Motor neuron (in vitro differentiated cells): Measurements from ENCODE around the gene PSEN2. TPM values are rescaled to one million over a fixed set of nuclear protein-coding genes. Genes with fewer than 3 reads are reported as not detected.

Experiments used
- ATAC-seq, 8 experiments: fragments of 200-7000 bp; cut with Tn5 transposase; replicated peaks in 6 of 8; 2 replicates each; pipeline ENCODE4 v1.8.0; 2021; ENCODE audit warnings: mild to moderate bottlenecking in 8 of 8, moderate library complexity in 8 of 8
- H3K27ac ChIP-seq, 2 donors: fragments of 250-450 bp; sonication (Bioruptor Pico); 2 replicates each; pipeline ENCODE4 v1.9.0; 2021; ENCODE audit warnings: antibody characterized with exemption in 2 of 2, mild to moderate bottlenecking in 2 of 2, moderate library complexity in 1 of 2
- H3K4me1 ChIP-seq, 2 donors: fragments of 250-450 bp; sonication (Bioruptor Pico); replicated peaks in 1 of 2; 2 replicates each; pipeline ENCODE4 v1.6.1; 2021; ENCODE audit warnings: antibody characterized with exemption in 2 of 2, mild to moderate bottlenecking in 2 of 2, moderate library complexity in 1 of 2
- H3K4me3 ChIP-seq, 5 donors: fragments of 250-450 bp; sonication (Bioruptor Pico); 2 replicates each; pipeline ENCODE4 v1.9.0; 2021; ENCODE audit warnings: antibody characterized with exemption in 5 of 5, mild to moderate bottlenecking in 5 of 5, moderate library complexity in 4 of 5
- WGBS, 10 experiments: fragments of 450-650 bp; shearing (Covaris generic); methylation state at CpG; one replicate each; pipeline ENCODE4 v1.0.0; 2022; 5-methylcytosine and 5-hydroxymethylcytosine counted together
- in situ Hi-C, 9 experiments: fragments of 400-800 bp; cut with MboI; loops; one replicate each; pipeline ENCODE4 v1.15.0; 2021; ENCODE audit warnings: low sequenced_read_pairs in 9 of 9, low pct_unique_long_range_greater_than_20kb in 2 of 9; ENCODE audit not compliant: unreplicated experiment in 9 of 9
- total RNA-seq, 8 experiments: library from RNA; unstranded; fragments of 300-600 nt; gene quantifications; 2 replicates each; pipeline versions ENCODE4 v1.2.3 to v1.2.4, GENCODE V29; 2022

The PSEN2 gene
- total RNA-seq, 8 experiments from 2014 or later = 2.3 to 27.6 (median 20.3) TPM

DNA sequence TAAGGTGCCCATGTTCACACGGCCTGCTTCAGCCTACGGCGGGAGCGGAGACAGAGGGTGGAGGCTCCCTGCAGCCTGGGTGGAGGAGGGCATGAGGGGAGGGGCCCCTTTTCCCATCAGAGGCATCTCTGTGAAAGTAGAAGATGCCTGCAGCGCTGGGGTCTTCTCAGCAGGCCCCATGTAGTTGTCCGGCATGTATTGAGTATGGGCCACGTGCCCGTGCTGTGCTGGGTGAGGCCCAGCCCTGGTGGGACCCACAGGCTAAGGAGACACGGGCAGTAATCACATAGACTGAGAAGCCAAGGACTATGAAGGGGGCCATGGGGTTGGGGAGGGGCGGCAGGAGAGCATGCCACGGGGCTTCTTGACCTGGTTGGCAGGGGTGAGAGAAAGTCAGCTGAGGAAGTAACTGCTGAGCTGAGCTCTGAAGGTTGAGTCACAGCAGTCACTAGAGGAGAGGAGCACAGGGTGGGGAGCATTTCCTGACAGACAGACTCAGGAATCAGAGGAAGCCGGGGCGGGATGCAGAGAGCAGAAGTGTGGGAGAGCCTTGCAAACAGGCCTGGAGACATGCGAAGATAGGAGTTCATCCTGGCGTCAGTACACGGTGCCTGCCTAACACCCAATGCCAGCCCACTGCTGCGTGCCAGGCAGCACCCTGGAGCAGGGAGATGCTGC lies 21.6 kb downstream of the PSEN2 start:
- no peaks in the 10 kb centered on the region for H3K4me1 ChIP-seq
- no peak overlapping the region for H3K27ac ChIP-seq
- peak in 2 of 8 experiments; percentile 99 for ATAC-seq
- H3K4me3 ChIP-seq = no peak overlapping the region
- 80 to 100% (median 91%) methylated on average over 3 to 10 of the region's 17 CpGs; no CpG with 5 or more reads in 4 of the 10 experiments for WGBS, 10 experiments
- in situ Hi-C loops = no loop called here

DNA sequence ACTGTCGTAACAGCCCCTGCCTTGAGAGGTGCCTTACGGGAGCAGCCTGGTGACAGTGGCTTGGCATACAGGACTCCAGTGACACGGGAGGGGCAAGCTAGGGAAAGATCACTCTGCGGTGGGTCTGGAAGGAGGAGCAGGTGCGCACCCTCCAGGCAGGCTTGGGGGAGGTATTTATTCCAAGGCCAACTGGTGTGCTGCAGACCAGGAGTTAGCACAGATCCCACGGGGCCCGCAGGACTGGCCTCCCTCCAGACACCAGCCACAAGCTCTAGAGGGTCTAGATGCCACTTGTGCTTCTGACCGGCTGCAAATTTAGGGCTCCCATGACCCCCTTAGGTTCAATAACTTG lies 22.1 kb downstream of the PSEN2 start:
- ATAC-seq = no peak
- Histone ChIP-seq H3K27ac (no peak overlapping the region), H3K4me3 (no peak overlapping the region), H3K4me1 (no peaks in the 10 kb centered on the region)
- in situ Hi-C loops = no loop called here
- WGBS, 10 experiments = 60 to 100% (median 93%) methylated on average over 1 to 7 of the region's 8 CpGs; no CpG with 5 or more reads in 5 of the 10 experiments

DNA sequence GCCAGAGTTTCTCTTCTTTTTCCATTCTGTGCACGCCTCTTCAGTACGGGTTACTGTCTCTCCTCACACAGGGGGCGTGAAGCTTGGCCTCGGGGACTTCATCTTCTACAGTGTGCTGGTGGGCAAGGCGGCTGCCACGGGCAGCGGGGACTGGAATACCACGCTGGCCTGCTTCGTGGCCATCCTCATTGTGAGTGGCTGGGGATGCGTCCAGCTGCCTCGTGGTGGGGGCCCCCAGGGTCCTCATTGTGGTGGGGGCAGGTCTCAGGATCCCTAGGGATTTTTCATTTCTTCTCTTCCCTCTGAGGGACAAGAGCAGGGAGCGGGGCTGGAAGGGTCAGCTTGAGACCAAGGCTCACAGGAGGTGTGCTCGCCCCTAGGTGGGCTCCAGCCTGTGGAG lies 23.5 kb downstream of the PSEN2 start:
- Histone ChIP-seq H3K4me1 (no peaks in the 10 kb centered on the region), H3K4me3 (no peak overlapping the region), H3K27ac (no peak overlapping the region)
- WGBS, 10 experiments = 53 to 93% (median 78%) methylated on average over 3 to 11 of the region's 13 CpGs; no CpG with 5 or more reads in 3 of the 10 experiments
- in situ Hi-C loops = no loop called here
- ATAC-seq = no peak

DNA sequence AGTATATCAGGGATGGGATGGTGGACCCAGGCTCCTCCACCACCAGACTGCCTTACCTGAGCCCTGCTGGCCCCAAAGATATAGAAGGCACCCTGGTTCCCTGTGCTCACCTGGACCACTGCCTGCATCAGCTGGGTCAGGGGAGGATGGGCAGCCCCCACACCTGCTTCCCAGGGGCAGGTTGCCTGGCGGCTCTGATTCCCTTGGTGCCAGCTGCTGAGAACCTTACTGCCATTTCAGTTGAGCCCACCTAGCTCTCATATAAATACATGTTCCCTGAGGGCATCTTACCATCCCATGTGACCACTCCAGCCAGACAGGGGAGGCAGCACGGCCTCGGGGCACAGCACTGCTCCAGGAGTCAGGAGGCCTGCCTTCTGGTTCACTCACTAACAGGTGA lies 24.4 kb downstream of the PSEN2 start:
- WGBS, 10 experiments = 100% methylated on average over 1 to 2 of the region's 3 CpGs; no CpG with 5 or more reads in 5 of the 10 experiments
- in situ Hi-C loops = no loop called here
- H3K27ac ChIP-seq = no peak overlapping the region
- no peak for ATAC-seq
- no peak overlapping the region for H3K4me3 ChIP-seq
- H3K4me1 ChIP-seq = no peaks in the 10 kb centered on the region

DNA sequence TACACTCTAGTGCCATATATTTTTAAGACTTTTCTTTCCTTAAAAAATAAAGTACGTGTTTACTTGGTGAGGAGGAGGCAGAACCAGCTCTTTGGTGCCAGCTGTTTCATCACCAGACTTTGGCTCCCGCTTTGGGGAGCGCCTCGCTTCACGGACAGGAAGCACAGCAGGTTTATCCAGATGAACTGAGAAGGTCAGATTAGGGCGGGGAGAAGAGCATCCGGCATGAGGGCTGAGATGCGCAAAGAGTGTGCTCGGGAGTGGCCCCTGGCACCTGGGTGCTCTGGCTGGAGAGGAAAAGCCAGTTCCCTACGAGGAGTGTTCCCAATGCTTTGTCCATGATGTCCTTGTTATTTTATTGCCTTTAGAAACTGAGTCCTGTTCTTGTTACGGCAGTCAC lies 25.2 kb downstream of the PSEN2 start:
- no peak for ATAC-seq
- Histone ChIP-seq H3K27ac (no peak overlapping the region), H3K4me3 (no peak overlapping the region), H3K4me1 (no peaks in the 10 kb centered on the region)
- in situ Hi-C loops = no loop called here
- WGBS, 10 experiments = 52 to 96% (median 87%) methylated on average over 2 to 11 of the region's 11 CpGs; no CpG with 5 or more reads in 3 of the 10 experiments

DNA sequence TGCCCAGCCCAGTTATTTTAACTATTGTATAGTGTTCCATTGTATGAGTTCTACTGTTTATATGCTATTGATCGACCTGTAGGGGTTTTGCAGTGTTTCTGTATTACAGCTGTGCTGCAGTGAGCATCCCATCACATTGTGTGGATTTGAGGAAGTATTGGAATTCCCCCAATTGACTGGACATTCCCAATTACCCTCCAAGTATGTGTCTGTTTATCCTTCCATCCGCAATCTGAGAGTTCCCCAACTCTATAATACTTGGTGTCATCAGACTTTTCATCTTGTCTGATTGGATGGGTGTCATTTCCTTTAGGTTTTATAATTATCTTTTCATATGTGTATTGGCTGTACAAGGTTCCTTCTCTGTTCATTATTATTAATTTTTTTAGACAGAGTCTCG lies 27.8 kb downstream of the PSEN2 start:
- no peaks in the 10 kb centered on the region for H3K4me1 ChIP-seq
- in situ Hi-C loops = no loop called here

DNA sequence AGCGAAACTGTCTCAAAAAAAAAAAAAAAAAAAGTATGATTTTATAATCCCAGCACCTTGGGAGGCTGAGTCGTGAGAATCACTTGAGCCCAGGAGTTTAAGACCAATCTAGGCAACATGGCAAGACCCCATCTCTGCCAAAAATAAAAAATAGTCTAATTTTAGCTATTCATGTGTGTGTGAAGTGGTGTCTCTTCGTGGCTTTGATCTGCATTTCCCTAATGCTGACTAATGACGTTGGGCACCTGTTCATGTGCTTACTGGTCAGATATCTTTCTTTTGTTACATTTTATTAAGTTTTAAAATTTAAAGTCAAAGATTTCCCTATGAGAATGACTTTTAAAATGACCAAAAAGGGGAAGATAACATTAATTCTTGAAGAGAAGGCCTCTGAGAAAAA lies 31.0 kb downstream of the PSEN2 start:
- Histone ChIP-seq H3K27ac (no peak overlapping the region), H3K4me3 (no peak overlapping the region), H3K4me1 (no peaks in the 10 kb centered on the region)
- WGBS, 10 experiments = 38 to 100% (median 91%) methylated on average over 1 to 4 of the region's 4 CpGs; no CpG with 5 or more reads in 1 of the 10 experiments
- in situ Hi-C loops = no loop called here
- ATAC-seq = no peak

More for the DNA sequence above, 27.8 kb downstream of the PSEN2 start:
- no peak for ATAC-seq
- Histone ChIP-seq H3K27ac (no peak overlapping the region), H3K4me3 (no peak overlapping the region)
- 80 to 100% (median 97%) methylated on average over 1 to 3 of the region's 3 CpGs; no CpG with 5 or more reads in 2 of the 10 experiments for WGBS, 10 experiments

DNA sequence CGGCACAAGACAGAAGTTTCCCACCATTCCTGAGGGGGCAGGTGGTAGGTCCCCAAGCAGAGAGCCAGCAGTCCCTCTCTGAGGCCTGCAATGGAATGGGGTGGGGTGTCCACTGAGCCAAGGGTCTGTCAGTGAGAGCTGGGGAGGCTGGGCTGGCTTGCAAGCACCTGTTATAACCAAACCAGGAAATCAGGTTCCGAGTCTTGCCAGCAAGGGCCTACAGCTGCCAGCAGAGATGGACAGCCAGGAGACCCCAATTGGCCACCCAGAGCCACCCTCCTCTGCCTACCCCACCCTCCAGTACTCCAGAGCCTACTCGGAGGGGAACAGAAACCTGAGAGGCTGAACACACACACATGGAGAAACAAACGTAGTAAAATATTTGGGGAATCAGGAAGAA lies 32.2 kb downstream of the PSEN2 start:
- ATAC-seq = no peak
- WGBS, 10 experiments = 8 to 92% (median 83%) methylated on average over 2 to 4 of the region's 4 CpGs; no CpG with 5 or more reads in 2 of the 10 experiments
- Histone ChIP-seq H3K4me3 (no peak overlapping the region), H3K4me1 (no peaks in the 10 kb centered on the region), H3K27ac (no peak overlapping the region)
- in situ Hi-C loops = no loop called here

DNA sequence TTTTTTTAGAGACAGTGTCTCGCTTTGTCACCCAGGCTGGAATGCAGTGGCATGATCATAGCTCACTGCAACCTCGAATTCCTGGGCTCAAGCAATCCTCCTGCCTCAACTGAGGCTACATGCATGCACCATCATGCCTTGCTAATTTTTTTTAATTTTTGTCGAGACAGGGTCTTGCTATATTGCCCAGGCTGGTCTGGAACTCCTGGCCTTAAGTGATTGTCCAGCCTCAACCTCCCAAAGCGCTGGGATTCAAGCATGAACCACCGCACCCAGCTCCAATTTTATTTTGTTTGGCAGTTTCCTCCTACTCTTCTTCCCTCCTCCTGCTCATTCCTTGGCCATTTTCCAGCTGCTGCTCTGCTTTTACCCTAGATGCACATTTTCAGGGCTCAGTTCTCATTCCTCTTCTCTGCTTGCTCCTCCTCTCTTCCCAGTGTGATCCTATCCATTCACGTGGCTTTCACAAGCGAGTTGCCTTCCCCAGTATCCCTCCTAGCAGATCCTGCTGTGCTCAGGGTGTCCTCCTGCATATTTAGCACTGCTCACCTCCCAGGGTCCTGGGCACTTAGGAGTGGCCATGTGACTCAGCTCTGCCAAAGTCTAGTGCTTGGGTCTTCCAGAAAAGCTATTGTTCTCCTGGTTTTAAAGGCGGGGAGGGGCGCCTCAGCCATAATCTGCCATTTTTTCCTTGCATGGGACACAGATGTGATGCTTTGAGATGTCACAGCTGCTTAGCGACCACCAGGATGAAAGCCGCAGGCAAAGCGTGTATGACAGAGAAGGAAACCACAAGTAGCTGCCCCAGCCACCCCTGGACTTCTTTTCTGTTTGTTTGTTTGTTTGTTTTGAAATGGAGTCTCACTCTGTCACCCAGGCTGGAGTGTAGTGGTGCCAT lies 33.7 kb downstream of the PSEN2 start:
- Histone ChIP-seq H3K27ac (no peak overlapping the region), H3K4me3 (no peak overlapping the region), H3K4me1 (no peaks in the 10 kb centered on the region)
- ATAC-seq = peak in 5 of 8 experiments; percentile 14 to 97 (median 50)
- in situ Hi-C loops = no loop called here
- 27 to 100% (median 73%) methylated on average over 3 to 12 of the region's 12 CpGs for WGBS, 10 experiments

DNA sequence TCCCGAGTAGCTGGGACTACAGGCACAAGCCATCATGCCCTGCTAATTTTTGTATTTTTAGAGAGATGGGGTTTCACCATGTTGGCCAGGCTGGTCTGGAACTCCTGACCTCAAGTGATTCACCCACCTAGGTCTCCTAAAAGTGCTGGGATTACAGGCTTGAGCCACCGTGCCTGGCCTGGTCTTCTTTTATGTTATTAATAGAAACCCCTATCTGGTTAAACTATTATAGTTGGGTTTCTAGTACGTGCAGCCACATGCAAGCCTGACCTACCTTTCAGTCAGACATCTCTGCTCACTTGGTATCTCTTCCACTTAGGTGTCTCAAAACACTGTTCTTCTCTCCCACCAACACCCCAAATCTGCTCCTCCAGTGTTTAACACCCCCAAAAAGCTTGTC lies 34.4 kb downstream of the PSEN2 start:
- in situ Hi-C loops = no loop called here
- WGBS, 10 experiments = 83 to 100% (median 95%) methylated on average over 1 to 3 of the region's 3 CpGs; no CpG with 5 or more reads in 6 of the 10 experiments
- no peaks in the 10 kb centered on the region for H3K4me1 ChIP-seq
- no peak overlapping the region for H3K4me3 ChIP-seq
- ATAC-seq = no peak
- no peak overlapping the region for H3K27ac ChIP-seq

DNA sequence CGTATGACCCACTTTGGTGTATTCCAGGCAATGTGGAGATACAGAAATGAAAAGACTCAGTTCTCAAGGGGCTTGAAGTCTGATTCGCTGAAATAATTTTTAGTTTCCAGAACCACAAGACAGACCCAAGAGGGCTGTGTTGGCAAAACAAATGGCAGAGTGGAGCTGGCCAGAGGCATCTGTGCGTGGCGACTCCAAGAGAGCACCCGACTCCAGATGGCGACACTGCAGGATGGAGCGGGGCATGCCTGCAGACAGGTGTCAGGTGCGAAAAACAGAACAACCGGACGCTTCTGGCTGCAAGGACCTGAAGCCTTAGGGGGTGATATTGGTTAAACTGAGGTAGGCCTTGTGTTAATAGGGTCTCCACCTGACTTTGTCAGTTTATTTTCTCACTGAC lies 38.0 kb downstream of the PSEN2 start:
- in situ Hi-C loops = no loop called here
- WGBS, 10 experiments = 50 to 100% (median 96%) methylated on average over 1 to 10 of the region's 10 CpGs; no CpG with 5 or more reads in 2 of the 10 experiments
- no peaks in the 10 kb centered on the region for H3K4me1 ChIP-seq
- H3K27ac ChIP-seq = no peak overlapping the region
- no peak for ATAC-seq
- no peak overlapping the region for H3K4me3 ChIP-seq

DNA sequence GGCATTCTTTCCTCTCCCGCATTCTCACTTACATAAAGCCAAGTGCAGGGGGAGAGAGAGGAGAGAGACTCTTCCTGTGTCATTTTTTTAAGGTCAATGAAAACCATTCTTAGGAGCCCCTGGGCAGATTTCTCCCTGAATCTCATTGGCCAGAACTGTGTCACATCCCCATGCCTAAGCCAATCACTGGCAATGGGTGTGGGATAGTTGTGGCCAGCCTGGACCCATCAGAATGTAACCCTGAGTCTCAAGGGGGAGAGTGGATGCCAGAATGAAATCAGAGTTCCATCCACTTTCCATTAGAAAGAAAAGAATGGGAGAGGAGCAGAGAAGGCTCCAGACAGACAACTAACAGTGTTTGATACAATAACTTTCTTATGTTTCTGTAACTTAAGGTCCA lies 38.5 kb downstream of the PSEN2 start:
- Histone ChIP-seq H3K27ac (no peak overlapping the region), H3K4me3 (no peak overlapping the region), H3K4me1 (no peaks in the 10 kb centered on the region)
- ATAC-seq = peak in 1 of 8 experiments; percentile 35
- 17 to 100% (median 100%) methylated on average over 1 of the region's 1 CpG; no CpG with 5 or more reads in 4 of the 10 experiments for WGBS, 10 experiments
- in situ Hi-C loops = no loop called here

DNA sequence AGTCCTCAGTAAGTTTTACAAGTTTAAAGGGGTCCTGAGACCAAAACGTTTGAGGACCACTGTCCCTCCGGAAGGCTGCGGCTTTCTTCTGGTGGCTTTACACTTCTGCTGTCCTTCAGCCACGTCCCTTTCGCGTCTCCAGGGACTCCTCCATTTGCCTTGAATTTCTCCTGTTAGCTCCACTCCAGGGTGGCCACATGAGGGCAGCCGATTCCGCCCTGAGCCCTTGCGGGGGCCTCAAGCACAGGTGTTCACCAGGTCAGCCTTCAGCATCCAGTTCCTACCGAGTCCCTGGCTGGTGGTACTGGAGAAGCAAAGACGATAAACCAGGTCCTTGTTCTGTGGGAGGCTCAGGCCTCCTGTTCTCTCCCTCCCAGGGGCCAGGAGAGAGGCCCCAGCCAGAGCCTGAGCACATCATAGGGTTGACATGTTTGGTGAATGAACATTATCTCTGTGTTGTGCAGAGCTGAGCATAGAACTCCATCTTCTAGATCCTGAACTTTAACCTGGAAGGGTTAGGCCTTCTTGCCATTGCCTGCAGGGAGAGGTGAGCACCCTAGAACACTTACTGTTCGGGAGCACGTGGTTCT lies 42.3 kb downstream of the PSEN2 start:
- Histone ChIP-seq H3K27ac (no peak overlapping the region), H3K4me1 (no peaks in the 10 kb centered on the region), H3K4me3 (no peak overlapping the region)
- ATAC-seq = peak; percentile 22 to 74 (median 54)
- in situ Hi-C loops = no loop called here
- WGBS, 10 experiments = 45 to 80% (median 57%) methylated on average over 4 to 13 of the region's 13 CpGs; no CpG with 5 or more reads in 2 of the 10 experiments
